Stimulated activated CD4-positive, alpha-beta T cell treated with anti-CD3 and anti-CD28 coated beads, TNF-alpha, amount 100 ng/mL, for 1 hour (primary cell): ENCODE measurements around the gene PARP6.
A peak's percentile ranks its signal among the peaks of the same experiment; 100 is the strongest.

ENCODE experiments used
- DNase-seq, 3 donors: peaks; one replicate each; pipeline ENCODE4 v3.0.0-alpha.2; 2020; ENCODE audit warnings: low read depth in 3 of 3, low spot score in 1 of 3

PARP6 gene

DNA sequence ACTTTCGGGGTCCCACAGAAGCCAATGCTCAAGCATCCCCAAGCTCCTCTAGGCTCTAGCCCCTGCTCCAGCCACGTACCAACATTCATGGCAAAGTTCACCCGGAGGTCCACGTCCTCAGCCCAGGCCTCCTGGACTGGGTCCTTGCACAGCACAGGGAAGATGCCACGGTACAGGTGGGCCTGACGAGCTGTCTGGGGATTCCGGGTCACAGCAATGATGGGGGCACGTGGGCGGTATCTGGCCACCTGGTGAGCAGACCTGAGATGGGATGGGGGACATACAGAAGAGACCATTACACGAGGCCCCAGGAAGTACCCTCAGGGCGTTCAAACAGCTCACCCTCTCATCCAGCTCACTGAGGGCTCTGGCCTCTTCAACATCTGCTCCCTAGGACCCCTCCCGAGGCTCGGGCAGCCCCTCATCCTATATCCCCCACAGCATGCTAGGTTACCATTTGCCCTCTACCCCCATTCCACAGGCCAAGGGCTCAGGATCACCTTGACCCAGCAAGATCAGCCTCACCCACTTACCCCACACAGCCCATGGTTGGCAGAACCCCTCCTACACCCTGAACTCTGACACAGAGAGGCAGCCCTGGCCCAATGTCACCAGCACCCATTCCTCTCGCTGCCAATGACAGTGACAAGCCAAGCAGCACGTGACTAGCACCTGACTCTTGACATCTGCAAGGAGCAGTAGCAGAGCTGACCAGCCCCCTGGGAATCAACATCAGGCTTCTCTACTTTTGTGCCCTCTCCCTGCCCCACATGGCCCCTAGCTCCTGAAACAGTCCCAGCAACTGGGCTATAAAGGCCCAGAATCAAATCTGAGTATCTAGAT is 71.7 kb downstream of the PARP6 start:
- no peak for DNase-seq

DNA sequence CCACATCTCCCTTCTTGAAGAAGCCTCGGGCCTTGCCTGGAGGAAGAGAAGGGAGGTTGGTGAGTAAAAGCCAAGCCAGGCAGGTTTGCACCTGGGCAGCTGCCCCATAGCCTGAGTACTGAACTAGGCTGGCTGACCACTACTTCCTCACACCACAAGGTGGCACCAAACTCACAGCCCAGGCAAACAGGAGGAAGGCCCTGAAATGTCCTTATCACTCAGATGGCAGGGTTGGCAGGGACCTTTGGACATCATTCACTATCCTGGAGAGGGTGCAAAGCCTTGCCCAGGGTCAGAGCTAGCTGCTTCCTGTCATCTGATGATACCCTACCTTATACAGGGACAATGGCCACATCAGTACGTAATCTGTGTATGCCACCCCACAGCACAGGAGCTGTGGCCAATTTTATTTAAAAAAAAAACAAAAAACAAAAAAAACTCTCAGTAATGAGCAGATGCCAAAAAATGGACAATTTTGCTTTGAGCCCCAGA is 72.6 kb downstream of the PARP6 start:
- peak; percentile 35 to 53 (median 47) for DNase-seq

DNA sequence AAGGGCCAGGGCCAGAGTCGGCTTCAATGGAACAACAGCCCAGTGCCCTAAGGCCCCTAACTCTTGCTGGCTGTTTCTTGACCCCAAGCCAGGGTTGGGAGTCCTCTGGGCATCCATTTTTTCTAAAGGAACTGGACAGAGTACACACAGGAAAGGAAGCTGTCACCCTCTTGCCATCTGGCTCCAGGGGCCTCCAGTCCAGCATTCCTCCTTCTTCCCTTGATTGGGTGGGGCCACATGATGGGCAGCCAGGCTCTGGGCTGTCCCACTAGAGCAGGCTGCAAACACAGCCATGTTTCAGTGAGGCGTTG is 73.2 kb downstream of the PARP6 start:
- no peak for DNase-seq

DNA sequence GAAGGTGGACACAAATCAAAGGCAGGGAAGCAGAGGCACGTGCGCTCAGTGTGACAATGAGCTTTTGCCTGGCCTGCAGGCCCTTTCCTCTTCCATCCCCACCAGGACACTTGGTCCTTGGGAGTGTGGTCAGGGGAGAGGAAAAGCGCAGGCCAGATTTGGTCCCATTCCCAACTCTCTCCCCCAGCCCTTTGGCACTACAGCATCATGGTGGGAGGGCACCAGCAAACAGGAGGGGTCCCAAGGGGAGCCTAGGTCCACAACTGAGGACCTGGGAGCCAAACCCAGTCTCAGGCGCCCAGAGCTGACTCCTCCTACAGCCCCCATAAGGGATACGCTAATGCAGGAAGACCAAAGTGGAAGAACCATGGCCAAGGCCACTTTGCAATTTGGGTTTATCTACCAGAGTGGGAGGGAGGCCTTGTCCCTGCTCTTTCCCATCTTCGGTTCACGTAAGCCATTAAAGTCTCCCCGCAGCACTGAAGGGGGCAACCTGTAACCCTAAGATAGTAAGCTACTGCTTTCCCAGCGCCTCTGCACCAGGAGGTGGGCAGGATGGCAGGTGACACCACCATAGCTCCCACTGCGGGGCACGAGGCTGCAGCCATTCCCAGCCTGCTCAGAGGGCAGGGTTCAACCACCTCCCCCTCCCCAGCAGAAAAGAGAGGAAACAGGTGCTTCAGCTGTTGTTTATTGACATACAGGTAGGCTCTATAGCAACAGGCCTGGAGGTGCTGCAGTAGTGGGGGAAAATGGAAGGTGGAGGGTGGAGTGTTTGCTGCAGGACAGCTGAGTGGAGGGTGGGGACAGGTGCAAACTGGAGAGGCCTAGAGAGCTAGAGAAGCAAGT is 73.8 kb downstream of the PARP6 start:
- no peak for DNase-seq

DNA sequence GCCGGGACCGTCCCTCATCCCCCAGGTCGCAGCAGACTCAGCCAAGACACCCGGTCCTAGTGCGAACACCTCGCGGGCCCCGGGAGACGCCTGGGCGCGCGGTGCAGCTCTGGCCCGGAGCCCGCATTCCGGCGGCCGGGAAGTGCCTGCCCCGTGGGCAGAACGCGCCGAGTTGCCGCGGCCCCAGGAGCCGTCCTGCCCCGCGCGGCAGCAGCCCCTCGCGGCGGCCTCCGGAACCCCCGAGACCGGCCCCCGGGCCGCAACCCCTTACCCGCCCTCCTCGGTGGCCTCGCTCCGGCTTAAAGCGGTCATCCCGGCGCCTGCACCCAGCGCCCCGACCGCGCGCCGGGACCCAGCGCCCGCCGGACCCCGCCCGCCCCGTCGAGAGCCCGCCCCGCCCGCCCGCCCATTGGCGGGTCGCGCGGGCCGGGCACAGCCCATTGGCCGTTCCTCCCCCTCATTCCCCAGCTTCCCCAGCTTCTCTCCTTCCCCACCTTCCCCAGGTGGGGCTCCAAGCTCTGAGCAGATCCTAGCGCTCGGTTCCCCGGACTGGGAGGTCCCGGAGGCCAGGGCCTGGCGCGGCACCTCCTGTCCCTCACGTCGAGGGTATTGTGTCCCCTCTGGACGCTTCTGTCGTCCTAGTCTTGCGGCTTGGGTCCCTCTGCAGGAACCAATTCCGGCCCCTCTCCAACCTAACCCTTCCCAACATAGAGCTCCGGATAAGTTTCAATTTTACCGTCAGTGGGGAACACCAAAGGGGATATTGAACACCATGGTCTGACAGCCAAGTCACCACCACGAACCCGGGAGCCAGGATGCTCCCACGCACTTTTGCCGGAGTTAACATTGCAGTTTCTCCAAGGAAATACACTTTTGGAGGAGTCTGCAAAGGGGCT is 74.6 kb downstream of the PARP6 start, which contains the start of gene GRAMD2A:
Gene GRAMD2A, minus strand, starts transcription at position 328 of the 896 bp plus-strand sequence.
- no peak for DNase-seq

DNA sequence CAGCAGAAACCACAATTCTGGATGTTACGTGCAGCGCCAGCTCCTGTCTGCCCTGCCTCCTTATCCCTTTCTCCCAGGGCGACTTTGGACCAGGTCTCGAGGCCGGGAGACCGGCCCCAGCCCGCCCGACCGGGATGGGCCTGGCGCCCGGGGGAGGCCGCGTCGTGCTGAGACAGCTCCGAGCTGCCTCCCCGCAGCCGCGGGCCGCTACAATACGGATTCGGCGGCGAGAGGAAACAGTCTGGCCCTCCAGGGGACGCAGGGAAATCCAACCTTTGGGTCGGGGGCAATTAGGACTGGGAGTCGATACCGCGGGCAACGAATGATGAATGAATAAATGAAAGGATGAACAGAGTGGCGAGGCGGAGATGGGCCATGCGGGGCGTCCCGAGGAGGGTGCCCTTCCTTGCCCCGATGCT is 75.3 kb downstream of the PARP6 start:
- no peak for DNase-seq

DNA sequence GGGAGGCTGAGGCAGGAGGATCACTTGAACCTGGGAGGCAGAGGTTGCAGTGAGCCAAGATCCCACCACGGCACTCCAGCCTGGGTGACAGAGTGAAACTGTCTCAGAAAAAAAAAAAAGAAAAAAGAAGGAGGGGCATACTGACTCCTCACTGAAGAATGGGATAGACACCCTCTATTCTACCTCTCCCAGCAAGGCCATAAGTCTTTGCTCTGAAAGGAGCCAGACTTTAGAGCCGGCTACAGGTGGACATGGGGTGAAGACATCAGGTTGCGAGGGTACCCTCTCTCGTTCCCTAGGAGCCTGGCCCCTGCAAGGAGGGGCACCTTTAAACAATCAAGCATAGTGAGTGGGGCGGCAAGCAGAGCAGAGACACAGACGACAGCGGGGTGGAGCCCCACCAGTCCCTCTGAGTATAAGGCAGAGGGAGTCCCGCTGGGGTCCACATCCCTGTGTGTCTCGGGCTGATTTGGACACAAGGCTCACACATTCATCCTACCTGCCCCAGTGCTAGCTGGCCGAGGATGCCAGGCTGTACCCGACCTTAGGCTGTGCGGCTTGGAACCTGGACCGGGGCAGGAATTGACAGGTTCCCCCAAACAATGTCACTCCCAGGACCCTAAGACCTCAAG is 75.8 kb downstream of the PARP6 start:
- no peak for DNase-seq

DNA sequence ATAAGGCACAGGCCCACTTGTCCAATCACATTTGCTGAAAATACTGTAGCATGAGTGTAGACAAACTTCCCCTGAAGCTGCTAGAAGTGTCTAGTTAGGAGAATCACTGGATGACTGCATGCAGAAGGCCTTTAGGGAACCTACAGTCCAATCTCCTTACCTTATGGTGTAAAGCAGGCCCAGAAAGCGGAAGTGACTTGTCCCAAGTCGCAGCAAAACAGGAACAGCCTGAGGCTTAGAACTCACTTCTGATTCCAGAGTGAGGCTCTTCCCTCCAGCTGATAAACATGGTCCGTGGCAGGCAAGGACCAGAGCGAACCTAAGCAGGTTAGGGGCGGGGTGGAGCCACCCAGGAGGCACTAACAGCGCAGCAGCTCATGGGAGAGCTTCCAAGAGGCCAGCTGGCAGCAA is 77.2 kb downstream of the PARP6 start:
- no peak for DNase-seq

DNA sequence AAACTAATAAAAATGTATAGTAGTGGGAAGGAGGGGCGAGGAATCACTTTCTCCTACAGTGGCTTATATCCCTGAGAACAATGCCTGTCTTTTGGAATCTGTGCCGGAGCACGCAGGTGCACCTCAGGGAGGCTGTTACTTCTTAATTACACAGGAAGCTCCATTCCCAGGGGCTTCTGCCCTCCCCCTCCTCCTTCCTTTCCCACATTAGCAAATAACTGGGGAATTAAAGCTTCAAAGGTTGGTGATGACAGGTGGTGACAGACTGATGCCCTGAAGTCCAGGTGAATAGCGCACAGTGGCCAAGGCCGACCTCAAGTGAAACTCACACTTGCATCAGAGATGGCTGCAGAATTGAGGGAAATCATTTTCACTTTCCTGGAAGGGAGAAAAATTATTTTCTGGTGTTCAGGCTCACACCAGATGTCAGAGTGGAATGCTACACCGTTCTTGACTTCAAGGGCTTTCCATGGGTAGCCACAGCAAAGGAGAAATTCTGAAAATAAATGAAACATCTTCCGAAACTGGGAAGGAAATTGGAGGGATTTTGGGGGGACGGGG is 78.4 kb downstream of the PARP6 start:
- no peak for DNase-seq

DNA sequence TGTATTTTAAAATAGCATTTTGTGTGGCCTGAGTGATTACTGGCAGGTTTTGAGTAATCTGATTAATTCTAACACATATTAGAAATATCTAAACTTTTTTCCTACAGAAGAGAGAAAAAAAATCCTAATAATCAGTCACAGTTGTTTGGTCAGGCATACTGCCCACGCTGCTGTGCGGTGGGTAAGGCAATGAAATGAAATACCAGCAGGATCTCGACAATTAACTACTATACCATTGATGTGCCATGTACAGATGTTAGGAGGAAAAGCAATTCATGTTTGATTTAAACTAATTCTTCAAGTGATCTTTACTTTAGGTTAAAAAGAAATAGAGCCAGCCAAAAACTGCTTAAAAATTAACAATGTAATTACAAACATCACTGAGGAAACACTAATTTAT is 79.9 kb downstream of the PARP6 start:
- no peak for DNase-seq
